Measurements from ENCODE around the gene MYOG.

The MYOG gene

GRCh38 chr1:203036135-203036534 lies 49.7 kb downstream of the MYOG start:
- in situ Hi-C loops (cut with MboI; ENCODE audit: low sequenced_read_pairs), result loop anchor here (5.0 to 25.0 kb wide), 4 partner anchors 236 to 1326 kb away; partner anchors contain the start of genes OPTC, PLEKHA6 and PRELP

DNA sequence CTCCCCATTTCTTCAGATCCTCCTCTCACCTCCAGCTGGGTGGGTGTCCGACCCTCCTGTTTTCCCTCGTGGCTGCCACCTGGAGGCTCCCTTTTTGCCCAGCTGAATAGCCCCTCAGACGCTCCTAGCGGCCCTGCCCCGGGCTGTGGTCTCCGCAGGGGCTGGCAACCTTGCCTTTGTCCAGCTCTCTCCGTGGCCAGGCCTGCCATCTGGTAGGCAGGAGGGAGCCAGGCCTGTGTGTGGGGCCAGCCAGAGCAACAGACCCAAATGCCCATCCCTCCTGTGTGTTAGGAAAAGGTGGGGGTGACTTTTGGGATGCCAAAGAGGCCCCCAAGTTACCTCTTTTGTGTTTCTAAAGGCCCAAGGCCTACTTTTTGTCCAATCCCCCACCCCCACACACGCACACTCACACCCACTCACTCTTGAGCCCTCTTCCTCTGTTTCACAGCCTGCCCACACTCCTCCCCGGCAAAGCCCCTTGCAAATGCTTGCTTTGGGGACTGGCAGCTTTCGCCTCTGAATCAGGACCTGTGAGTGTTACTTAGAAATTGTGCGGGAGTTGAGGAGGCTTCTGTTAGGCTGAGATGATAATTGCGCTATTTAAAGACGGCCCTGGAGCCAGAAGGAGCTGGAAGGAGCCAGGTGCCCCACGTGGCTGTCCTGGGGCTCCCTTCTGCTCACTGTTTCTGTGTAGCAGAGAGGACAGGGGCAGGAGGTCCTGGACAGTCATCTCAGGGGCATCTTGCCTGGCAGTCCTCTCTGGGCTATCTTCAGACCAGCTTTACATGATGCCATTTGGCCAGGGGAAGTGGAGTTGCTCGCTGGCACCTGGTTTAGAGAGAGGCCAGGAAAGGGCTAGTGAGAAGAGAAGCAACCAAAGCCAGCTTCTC lies 50.5 kb downstream of the MYOG start:
- in situ Hi-C loops (cut with MboI; ENCODE audit: low sequenced_read_pairs), result loop anchor here (5.0 to 25.0 kb wide), 4 partner anchors 237 to 1327 kb away; partner anchors contain the start of genes OPTC, PLEKHA6 and PRELP

GRCh38 chr1:203034422-203035110 lies 51.2 kb downstream of the MYOG start:
- in situ Hi-C loops (cut with MboI; ENCODE audit: low sequenced_read_pairs), result loop anchor here (5.0 to 25.0 kb wide), 4 partner anchors 238 to 1328 kb away; partner anchors contain the start of genes OPTC, PLEKHA6 and PRELP

- in situ Hi-C loops (cut with MboI; ENCODE audit: low sequenced_read_pairs), result loop anchor here (10.0 to 25.0 kb wide), 3 partner anchors 453 to 1328 kb away; partner anchors contain the start of genes OPTC, PLEKHA6 and PRELP
Measured at GRCh38 chr1:203033917-203034316, 51.9 kb downstream of the MYOG start.

DNA sequence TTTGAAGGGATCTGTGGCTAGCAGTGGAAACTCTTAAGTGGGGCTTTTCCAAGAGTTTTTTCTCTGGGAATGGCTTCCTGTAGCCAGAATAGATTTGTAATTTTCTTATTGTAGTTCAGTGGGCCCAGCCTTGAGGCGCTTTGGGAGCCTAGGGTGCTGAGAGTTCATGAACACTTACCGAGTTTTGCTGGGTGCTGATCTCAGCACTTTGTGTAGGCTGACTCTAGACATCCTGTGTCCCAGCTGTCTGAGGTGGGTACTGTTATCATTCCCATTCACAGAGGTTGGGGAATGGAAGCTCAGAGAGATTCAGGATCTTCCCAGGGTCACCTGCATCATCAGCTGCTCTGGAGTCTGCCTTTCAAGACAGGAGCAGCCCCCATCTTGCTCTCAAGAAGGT lies 52.5 kb downstream of the MYOG start:
- in situ Hi-C loops (cut with MboI; ENCODE audit: low sequenced_read_pairs), result loop anchor here (10.0 to 25.0 kb wide), 3 partner anchors 454 to 1329 kb away; partner anchors contain the start of genes OPTC, PLEKHA6 and PRELP
